Activated effector memory CD4-positive, alpha-beta T cell treated with anti-CD3 and anti-CD28 coated beads, Interleukin-2, amount 50 U/mL, for 16 hours (primary cell): ENCODE measurements around the gene ZNF431.
"Not testable (repeated sequence)": the region's sequence is repeated elsewhere in the genome, so short reads cannot be mapped to it uniquely, and the experiment has no call there.

Source experiments
- DNase-seq: peaks from one replicate; pipeline ENCODE4 v3.0.0-alpha.2; 2020

The ZNF431 gene

DNA sequence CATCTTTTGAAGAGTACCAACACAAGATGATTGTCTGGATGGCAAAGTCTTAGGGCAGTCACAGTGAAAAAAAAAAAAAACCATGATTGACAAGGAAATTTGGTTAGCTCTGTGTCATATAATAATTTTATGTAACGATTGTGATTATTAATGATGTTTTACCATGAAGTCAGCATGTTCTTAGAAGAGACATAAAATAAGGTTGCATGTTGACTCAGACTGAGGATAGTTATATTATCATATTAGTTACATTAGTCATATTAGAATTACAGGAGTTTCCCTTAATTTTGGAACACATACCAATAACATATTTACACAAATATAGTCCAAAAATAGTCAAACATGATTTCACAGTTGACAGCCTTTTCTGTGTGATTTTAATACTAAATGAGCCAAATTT lies 5.7 kb downstream of the ZNF431 start:
- DNase-seq = no peak

- no peak for DNase-seq
Measured at GRCh38 chr19:21148681-21149080, 6.8 kb downstream of the ZNF431 start.

GRCh38 chr19:21149877-21150276 lies 8.0 kb downstream of the ZNF431 start:
- no peak for DNase-seq

DNA sequence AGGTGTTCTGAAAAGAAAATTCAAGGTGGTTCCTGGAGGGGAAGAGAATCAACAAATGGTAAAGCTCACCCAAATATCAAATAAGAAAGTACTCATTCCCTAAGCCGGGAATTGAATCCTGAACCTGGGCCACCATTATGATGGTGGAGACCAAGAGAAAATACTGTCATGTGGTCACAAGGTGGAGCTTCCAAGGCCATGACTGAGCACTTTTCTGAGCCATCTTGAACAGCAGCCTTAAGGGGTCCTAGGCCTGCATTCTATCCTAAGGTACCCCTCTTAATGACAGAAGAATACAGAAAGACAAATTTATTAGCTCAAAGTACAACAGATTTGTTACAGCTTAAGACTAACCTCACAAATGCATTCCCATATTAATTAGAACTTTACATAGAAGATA lies 9.6 kb downstream of the ZNF431 start:
- DNase-seq = no peak

DNA sequence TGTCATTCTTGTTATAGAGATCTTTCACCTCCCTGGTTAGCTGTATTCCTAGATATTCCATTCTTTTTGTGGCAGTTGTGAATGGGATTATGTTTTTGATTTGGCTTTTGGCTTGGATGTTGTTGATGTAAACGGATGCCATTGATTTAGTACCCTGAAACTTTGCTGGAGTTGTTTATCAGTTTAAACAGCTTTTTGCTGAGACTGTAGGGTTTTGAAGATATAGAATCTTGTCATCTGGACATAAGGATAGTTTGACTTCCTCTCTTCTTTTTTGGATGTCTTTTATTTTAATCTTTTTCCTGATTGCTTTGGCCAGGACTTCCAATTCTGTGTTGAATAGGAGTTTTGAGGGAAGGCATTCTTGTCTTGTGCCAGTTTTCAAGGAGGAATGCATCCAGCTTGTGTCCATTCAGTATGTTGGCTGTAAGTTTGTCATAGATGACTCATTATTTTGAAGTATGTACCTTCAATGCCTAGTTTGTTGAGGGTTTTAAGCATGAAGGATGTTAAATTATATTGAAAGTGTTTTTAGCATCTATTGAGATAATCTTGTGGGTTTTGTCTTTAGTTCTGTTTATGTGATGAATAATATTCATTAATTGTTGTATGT lies 16.8 kb downstream of the ZNF431 start:
- no peak for DNase-seq

GRCh38 chr19:21164541-21164940 lies 22.7 kb downstream of the ZNF431 start:
- no peak for DNase-seq

DNA sequence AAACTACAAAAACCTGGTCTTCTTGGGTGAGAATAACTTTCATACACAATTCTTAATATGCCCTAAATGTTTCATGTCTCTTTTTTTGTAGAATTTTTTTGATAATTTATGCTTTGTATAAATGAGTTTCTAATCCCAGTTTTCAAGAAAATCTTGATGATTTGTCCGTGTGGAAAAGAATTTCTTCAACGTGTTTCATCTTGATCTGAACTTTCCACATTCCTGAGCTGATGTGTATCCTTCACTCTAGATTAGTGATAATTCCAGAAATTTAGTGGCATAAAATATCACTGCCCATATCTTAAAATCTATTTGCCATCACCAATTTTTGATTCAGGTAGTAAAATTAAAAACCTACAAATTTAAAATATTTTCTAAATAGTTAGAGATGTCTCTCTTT lies 24.6 kb downstream of the ZNF431 start:
- no peak for DNase-seq

DNA sequence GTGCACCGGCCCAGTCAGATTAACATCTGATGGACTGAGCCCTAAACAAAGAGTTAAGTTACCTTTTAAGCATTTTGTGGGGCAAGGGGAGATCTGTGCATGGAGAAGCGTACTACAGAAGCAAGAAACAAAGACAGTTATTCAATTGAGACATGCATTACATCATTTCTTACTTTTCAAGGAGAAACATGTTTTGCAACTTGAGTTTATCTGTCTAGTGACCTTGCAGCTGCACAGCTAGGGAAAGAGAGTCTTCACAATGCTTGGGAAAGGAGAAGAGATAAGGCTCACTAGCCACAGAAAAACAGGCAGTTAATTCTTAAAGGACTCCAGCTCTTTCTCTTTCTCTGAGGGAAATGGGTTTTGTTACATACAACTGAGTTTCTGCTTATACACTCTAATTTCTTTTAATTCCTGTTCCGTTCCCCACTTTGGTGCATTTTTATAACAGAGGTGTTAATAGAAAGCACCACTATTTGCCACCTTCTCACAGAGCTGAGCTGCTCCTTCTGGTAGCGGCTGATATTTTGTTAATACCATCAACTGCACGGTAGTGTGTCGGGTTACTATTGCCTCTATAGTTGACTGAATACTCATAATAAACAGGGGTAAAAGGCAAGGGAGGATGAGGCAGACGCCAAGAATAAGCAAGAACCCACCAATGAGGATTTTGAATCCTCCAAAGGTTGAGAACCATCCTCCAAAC lies 55.9 kb downstream of the ZNF431 start:
- no peak for DNase-seq

DNA sequence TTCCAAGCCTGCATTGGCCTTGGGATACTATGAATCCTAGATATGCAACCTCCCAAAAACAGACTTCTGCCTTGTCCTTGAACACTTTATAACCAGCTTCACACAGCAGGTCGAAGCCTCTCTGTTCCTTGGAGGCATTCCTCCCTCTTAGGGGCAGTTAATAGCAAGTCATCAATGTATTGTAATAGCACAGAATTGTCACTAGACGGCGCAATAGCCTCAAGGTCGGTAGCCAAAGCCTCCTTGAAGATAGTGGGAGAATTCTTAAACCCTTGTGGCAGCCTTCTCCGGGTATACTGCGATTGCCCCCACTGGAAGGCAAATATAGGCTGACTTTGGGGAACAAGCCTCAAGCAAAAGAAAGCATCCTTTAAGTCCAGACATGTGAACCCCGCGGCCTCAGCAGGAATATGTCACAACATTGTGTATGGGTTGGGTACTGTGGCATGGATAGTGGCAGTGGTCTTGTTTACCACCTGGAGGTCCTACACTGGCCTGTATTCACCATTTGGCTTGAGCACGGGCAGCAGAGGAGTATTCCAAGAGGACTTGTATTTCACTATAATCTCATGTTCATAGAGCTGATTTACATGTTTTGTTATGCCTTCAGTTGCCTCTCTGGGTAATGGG lies 61.1 kb downstream of the ZNF431 start:
- no peak for DNase-seq

DNA sequence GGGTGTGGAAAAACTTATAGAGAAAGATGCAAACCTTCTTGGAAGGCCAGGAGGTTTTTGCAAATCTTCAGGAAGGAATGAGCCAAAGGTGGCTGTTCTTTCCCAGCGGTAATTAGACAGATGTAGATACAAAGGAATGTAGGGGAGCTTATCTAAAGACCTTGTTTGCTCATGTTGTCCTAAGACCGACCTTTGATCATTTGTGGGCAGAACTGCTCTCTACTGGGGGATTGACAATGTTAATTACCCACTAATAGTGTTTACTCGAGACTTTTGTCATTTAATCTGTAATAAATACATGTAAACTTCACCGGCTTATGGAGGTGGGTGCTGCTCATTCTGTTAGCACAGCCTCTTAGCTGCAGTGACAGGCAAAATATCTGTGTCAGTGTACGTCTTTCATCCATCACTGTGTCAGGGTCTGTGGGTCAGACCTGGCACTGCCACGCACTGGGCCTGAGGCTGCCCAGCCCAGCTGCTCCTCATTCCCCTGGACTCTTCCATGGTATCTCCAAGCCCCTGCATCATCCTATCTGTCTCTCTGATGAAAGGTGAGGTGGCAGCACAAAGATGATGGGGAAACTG lies 68.3 kb downstream of the ZNF431 start:
- no peak for DNase-seq

GRCh38 chr19:21221693-21222092 lies 79.9 kb downstream of the ZNF431 start:
- DNase-seq = no peak

GRCh38 chr19:21229938-21230337 lies 88.1 kb downstream of the ZNF431 start:
- DNase-seq = not testable (repeated sequence)

GRCh38 chr19:21233691-21234090 lies 91.9 kb downstream of the ZNF431 start:
- DNase-seq = no peak

DNA sequence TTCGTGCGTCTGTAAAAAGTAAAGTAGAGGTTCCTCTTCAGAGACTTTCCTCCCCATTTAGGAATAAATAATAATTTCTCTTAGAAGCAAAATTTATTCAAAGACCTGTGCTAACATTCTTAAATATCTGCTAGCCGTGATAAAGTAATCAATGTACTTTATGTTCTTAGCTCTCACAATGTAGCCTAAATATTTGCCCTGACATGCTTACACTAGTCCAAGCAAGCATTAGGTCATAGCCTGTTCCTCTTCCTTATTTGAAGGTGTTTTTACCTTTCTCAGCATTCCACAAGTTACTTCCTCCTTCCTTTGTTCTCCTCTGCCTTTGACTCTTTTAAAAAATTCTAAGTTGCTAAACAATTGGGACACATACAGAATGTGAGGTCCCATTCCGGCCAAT lies 94.9 kb downstream of the ZNF431 start:
- not testable (repeated sequence) for DNase-seq

DNA sequence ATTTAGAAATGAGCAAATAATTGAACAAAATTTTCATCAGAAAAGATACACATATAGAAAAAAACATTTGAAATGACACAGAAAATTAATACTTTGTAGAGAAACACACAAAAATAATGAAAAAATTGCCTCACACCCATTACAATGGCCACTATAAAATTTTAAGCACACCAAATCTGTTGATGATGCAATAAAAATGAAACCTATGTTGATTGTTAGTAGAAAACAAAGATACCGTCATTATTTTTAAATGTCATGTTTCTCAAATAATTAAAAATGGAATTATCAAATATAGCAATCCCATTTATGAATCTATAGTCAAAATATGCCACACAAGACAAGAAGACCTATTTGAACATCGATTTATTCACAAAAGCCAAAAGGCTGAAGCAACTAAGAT lies 96.8 kb downstream of the ZNF431 start:
- DNase-seq = no peak
